Right hindlimb (tissue), 1 donor: ENCODE data around the gene SFSWAP.
"Not testable (repeated sequence)": the region's sequence is repeated elsewhere in the genome, so short reads cannot be mapped to it uniquely, and the experiment has no call there.

Source experiments
- DNase-seq: peaks from one replicate; pipeline ENCODE4 v3.0.0-alpha.2; 2018

Gene SFSWAP

GRCh38 chr12:131737150-131737827 lies 26.4 kb downstream of the SFSWAP start:
- DNase-seq, result no peak

- no peak for DNase-seq
These were observed 27.3 kb downstream of the SFSWAP start for GRCh38 chr12:131738196-131738595.

- DNase-seq, result no peak
These were observed 29.7 kb downstream of the SFSWAP start for GRCh38 chr12:131740626-131741025.

- DNase-seq, result not testable (repeated sequence)
These were observed 31.9 kb downstream of the SFSWAP start for GRCh38 chr12:131742761-131743160.

- not testable (repeated sequence) for DNase-seq
These were observed 32.5 kb downstream of the SFSWAP start for GRCh38 chr12:131743410-131743809.

GRCh38 chr12:131743880-131744279 lies 33.0 kb downstream of the SFSWAP start:
- not testable (repeated sequence) for DNase-seq

- not testable (repeated sequence) for DNase-seq
These were observed 33.8 kb downstream of the SFSWAP start for GRCh38 chr12:131744675-131745074.

GRCh38 chr12:131745706-131746105 lies 34.8 kb downstream of the SFSWAP start:
- DNase-seq, result no peak

GRCh38 chr12:131747276-131748177 lies 36.6 kb downstream of the SFSWAP start:
- no peak for DNase-seq

- no peak for DNase-seq
These were observed 38.9 kb downstream of the SFSWAP start for GRCh38 chr12:131749618-131750315.

GRCh38 chr12:131751335-131751734 lies 40.4 kb downstream of the SFSWAP start:
- DNase-seq, result no peak

- DNase-seq, result no peak
These were observed 41.6 kb downstream of the SFSWAP start for GRCh38 chr12:131752451-131752850.

- DNase-seq, result no peak
These were observed 42.1 kb downstream of the SFSWAP start for GRCh38 chr12:131753005-131753404.

- DNase-seq, result no peak
These were observed 42.9 kb downstream of the SFSWAP start for GRCh38 chr12:131753757-131754156.

- no peak for DNase-seq
These were observed 43.3 kb downstream of the SFSWAP start for GRCh38 chr12:131754184-131754583.

GRCh38 chr12:131755305-131756113 lies 44.6 kb downstream of the SFSWAP start:
- DNase-seq, result no peak

- no peak for DNase-seq
These were observed 45.6 kb downstream of the SFSWAP start for GRCh38 chr12:131756441-131756840.

- DNase-seq, result no peak
These were observed 46.2 kb downstream of the SFSWAP start for GRCh38 chr12:131757111-131757510.

- DNase-seq, result no peak
These were observed 47.3 kb downstream of the SFSWAP start for GRCh38 chr12:131758016-131758739.

- no peak for DNase-seq
These were observed 48.3 kb downstream of the SFSWAP start for GRCh38 chr12:131759176-131759575.

- no peak for DNase-seq
These were observed 50.7 kb downstream of the SFSWAP start for GRCh38 chr12:131761638-131762037.

- DNase-seq, result no peak
These were observed 53.8 kb downstream of the SFSWAP start for GRCh38 chr12:131764738-131765137.
